ENCODE results near the gene SMAD1.
"Not testable (repeated sequence)": the region's sequence is repeated elsewhere in the genome, so short reads cannot be mapped to it uniquely, and the experiment has no call there.

Gene SMAD1

GRCh38 chr4:145528601-145529000, 46.9 kb downstream of the SMAD1 start:
- H3K4me3 ChIP-seq (ENCODE audit: low read depth in 1 of 2, low read length in 2 of 2): no peak overlapping the region
- no peaks in the 10 kb centered on the region for H3K9me3 ChIP-seq (ENCODE audit: control insufficient read depth in 1 of 2, low read length in 2 of 2)
- peaks cover 0 to 26% of the 10 kb centered on the region in 2 donors for H3K4me1 ChIP-seq (ENCODE audit: control insufficient read depth in 1 of 2, insufficient read depth in 2 of 2, low read length in 2 of 2)
- no peaks in the 10 kb centered on the region for H3K36me3 ChIP-seq (ENCODE audit: control insufficient read depth in 1 of 2, insufficient read depth in 2 of 2, low read length in 2 of 2)
- H3K27me3 ChIP-seq (ENCODE audit: low read depth, low read length): no peaks in the 10 kb centered on the region
- no peak overlapping the region for H3K27ac ChIP-seq (ENCODE audit: low read length)

GRCh38 chr4:145530189-145530588, 48.5 kb downstream of the SMAD1 start:
- Histone ChIP-seq H3K4me1 (ENCODE audit: control insufficient read depth in 1 of 2, insufficient read depth in 2 of 2, low read length in 2 of 2) (peaks cover 0 to 20% of the 10 kb centered on the region in 2 donors), H3K27me3 (ENCODE audit: low read depth, low read length) (no peaks in the 10 kb centered on the region), H3K36me3 (ENCODE audit: control insufficient read depth in 1 of 2, insufficient read depth in 2 of 2, low read length in 2 of 2) (no peaks in the 10 kb centered on the region), H3K27ac (ENCODE audit: low read length) (no peak overlapping the region), H3K4me3 (ENCODE audit: low read depth in 1 of 2, low read length in 2 of 2) (no peak overlapping the region), H3K9me3 (ENCODE audit: control insufficient read depth in 1 of 2, low read length in 2 of 2) (no peaks in the 10 kb centered on the region)

- peaks cover 0 to 18% of the 10 kb centered on the region in 2 donors for H3K4me1 ChIP-seq (ENCODE audit: control insufficient read depth in 1 of 2, insufficient read depth in 2 of 2, low read length in 2 of 2)
- no peaks in the 10 kb centered on the region for H3K36me3 ChIP-seq (ENCODE audit: control insufficient read depth in 1 of 2, insufficient read depth in 2 of 2, low read length in 2 of 2)
- no peaks in the 10 kb centered on the region for H3K9me3 ChIP-seq (ENCODE audit: control insufficient read depth in 1 of 2, low read length in 2 of 2)
- H3K27ac ChIP-seq (ENCODE audit: low read length): no peak overlapping the region
- H3K27me3 ChIP-seq (ENCODE audit: low read depth, low read length): no peaks in the 10 kb centered on the region
- no peak overlapping the region for H3K4me3 ChIP-seq (ENCODE audit: low read depth in 1 of 2, low read length in 2 of 2)
Measured at GRCh38 chr4:145530662-145531061, 49.0 kb downstream of the SMAD1 start.

GRCh38 chr4:145531223-145531622, 49.6 kb downstream of the SMAD1 start:
- Histone ChIP-seq H3K9me3 (ENCODE audit: control insufficient read depth in 1 of 2, low read length in 2 of 2) (no peaks in the 10 kb centered on the region), H3K27ac (ENCODE audit: low read length) (no peak overlapping the region), H3K27me3 (ENCODE audit: low read depth, low read length) (no peaks in the 10 kb centered on the region), H3K4me1 (ENCODE audit: control insufficient read depth in 1 of 2, insufficient read depth in 2 of 2, low read length in 2 of 2) (peaks cover 0 to 13% of the 10 kb centered on the region in 2 donors), H3K36me3 (ENCODE audit: control insufficient read depth in 1 of 2, insufficient read depth in 2 of 2, low read length in 2 of 2) (no peaks in the 10 kb centered on the region), H3K4me3 (ENCODE audit: low read depth in 1 of 2, low read length in 2 of 2) (no peak overlapping the region)

GRCh38 chr4:145531859-145532258, 50.2 kb downstream of the SMAD1 start:
- Histone ChIP-seq H3K9me3 (ENCODE audit: control insufficient read depth in 1 of 2, low read length in 2 of 2) (no peaks in the 10 kb centered on the region), H3K27ac (ENCODE audit: low read length) (no peak overlapping the region), H3K4me3 (ENCODE audit: low read depth in 1 of 2, low read length in 2 of 2) (no peak overlapping the region), H3K27me3 (ENCODE audit: low read depth, low read length) (no peaks in the 10 kb centered on the region), H3K4me1 (ENCODE audit: control insufficient read depth in 1 of 2, insufficient read depth in 2 of 2, low read length in 2 of 2) (peaks cover 0 to 13% of the 10 kb centered on the region in 2 donors), H3K36me3 (ENCODE audit: control insufficient read depth in 1 of 2, insufficient read depth in 2 of 2, low read length in 2 of 2) (no peaks in the 10 kb centered on the region)

DNA sequence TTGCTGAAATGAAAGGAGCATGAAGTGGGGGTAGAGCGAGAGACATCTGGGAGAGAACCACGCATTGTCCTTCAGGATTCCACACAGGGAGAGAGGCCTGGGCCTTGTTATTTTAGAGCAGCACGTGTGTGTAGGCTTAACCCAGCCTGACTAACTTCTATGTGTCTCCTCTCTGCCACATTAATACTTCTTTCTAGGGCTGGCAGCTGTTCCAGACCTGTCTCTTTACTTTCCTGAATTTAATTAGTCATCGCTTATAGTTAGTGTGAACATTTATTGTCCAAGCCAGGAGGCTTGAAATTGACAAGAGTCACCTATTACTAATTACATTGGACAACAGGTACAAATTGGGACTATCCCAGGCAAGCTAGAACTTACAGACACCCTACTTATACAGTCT, 51.3 kb downstream of the SMAD1 start:
- no peak overlapping the region for H3K4me3 ChIP-seq (ENCODE audit: low read depth in 1 of 2, low read length in 2 of 2)
- no peaks in the 10 kb centered on the region for H3K36me3 ChIP-seq (ENCODE audit: control insufficient read depth in 1 of 2, insufficient read depth in 2 of 2, low read length in 2 of 2)
- peaks cover 0 to 13% of the 10 kb centered on the region in 2 donors for H3K4me1 ChIP-seq (ENCODE audit: control insufficient read depth in 1 of 2, insufficient read depth in 2 of 2, low read length in 2 of 2)
- no peaks in the 10 kb centered on the region for H3K9me3 ChIP-seq (ENCODE audit: control insufficient read depth in 1 of 2, low read length in 2 of 2)
- H3K27ac ChIP-seq (ENCODE audit: low read length): no peak overlapping the region
- H3K27me3 ChIP-seq (ENCODE audit: low read depth, low read length): no peaks in the 10 kb centered on the region

DNA sequence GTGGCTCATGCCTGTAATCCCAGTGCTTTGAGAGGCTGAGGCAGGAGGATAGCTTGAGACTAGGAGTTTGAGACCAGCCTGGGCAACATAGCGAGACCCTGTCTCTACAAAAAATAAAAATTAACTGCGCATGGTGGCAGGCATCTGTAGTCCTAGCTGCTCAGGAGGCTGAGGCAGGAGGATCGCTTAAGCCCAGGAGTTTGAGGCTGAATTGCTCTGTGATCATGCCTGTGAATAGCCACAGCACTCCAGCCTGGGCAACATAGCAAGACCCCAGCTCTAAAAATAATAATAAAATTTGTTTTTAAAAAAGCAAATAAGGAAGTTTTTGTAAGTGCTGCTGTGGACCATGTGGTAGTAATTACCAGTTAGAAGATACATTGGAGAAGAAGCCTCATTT, 51.8 kb downstream of the SMAD1 start:
- H3K27me3 ChIP-seq (ENCODE audit: low read depth, low read length); H3K36me3 ChIP-seq (ENCODE audit: control insufficient read depth in 1 of 2, insufficient read depth in 2 of 2, low read length in 2 of 2); H3K4me3 ChIP-seq (ENCODE audit: low read depth in 1 of 2, low read length in 2 of 2); H3K9me3 ChIP-seq (ENCODE audit: control insufficient read depth in 1 of 2, low read length in 2 of 2); H3K27ac ChIP-seq (ENCODE audit: low read length): not testable (repeated sequence)
- peaks cover 0 to 16% of the 10 kb centered on the region in 2 donors for H3K4me1 ChIP-seq (ENCODE audit: control insufficient read depth in 1 of 2, insufficient read depth in 2 of 2, low read length in 2 of 2)

DNA sequence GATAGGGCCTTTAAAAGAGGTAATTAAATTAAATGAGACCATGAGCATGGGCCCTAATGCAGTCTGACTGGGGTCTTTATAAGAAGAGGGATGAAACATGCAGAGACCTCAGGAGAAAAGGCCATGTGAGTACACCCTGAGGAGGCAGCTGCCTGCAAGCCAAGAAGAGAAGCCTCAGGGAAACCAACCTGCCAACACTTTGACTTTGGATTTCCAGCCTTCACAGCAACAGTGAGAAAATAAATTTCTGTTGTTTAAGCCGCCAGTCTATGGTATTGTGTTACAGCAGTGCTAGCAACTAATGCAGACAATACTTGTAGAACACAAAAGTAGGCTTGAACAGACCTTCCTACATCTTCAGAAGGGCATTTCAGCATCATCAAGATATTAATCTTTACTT, 52.3 kb downstream of the SMAD1 start:
- no peak overlapping the region for H3K4me3 ChIP-seq (ENCODE audit: low read depth in 1 of 2, low read length in 2 of 2)
- H3K36me3 ChIP-seq (ENCODE audit: control insufficient read depth in 1 of 2, insufficient read depth in 2 of 2, low read length in 2 of 2): no peaks in the 10 kb centered on the region
- H3K27ac ChIP-seq (ENCODE audit: low read length): no peak overlapping the region
- H3K27me3 ChIP-seq (ENCODE audit: low read depth, low read length): no peaks in the 10 kb centered on the region
- H3K9me3 ChIP-seq (ENCODE audit: control insufficient read depth in 1 of 2, low read length in 2 of 2): no peaks in the 10 kb centered on the region
- peaks cover 0 to 16% of the 10 kb centered on the region in 2 donors for H3K4me1 ChIP-seq (ENCODE audit: control insufficient read depth in 1 of 2, insufficient read depth in 2 of 2, low read length in 2 of 2)

DNA sequence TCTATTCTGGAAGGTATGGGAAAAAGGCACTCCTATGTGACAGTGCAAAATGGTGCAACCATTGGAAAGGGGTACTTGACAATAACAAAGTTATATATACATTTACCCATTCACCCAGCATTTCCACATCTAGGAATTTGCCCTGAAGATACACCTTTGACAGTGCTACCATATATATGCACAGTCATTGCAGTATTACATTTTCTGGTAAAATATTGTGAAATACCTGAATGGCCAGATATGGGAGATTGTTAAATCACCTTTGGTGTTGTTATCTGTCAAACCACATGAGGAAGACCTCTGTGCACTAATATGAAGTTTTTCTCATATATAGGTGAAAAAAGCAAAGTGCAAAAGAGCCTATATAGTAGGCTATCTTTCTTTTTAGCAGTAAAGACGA, 53.5 kb downstream of the SMAD1 start:
- Histone ChIP-seq H3K4me3 (ENCODE audit: low read depth in 1 of 2, low read length in 2 of 2) (no peak overlapping the region), H3K27ac (ENCODE audit: low read length) (no peak overlapping the region), H3K9me3 (ENCODE audit: control insufficient read depth in 1 of 2, low read length in 2 of 2) (no peaks in the 10 kb centered on the region), H3K36me3 (ENCODE audit: control insufficient read depth in 1 of 2, insufficient read depth in 2 of 2, low read length in 2 of 2) (peaks cover 0 to 4% of the 10 kb centered on the region in 2 donors), H3K4me1 (ENCODE audit: control insufficient read depth in 1 of 2, insufficient read depth in 2 of 2, low read length in 2 of 2) (peaks cover 0 to 16% of the 10 kb centered on the region in 2 donors), H3K27me3 (ENCODE audit: low read depth, low read length) (no peaks in the 10 kb centered on the region)

DNA sequence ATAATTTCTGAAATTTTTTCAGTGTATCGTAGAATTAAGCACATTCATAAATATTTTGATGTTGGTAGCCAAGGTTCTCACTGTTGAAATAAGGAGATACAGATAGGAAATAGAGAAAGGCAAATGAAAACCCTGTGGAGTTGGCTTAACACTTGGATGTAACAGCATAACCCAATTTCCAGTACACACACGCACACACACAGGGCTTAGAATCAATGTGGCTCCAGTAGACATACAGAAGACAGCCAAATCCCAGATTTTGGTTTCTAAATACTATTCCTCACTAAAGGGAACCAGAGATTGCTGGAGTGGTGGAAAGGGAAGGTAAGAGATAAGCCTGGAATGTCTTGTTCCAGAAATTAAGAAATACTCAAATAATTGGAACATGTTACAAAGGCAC, 54.4 kb downstream of the SMAD1 start:
- Histone ChIP-seq H3K36me3 (ENCODE audit: control insufficient read depth in 1 of 2, insufficient read depth in 2 of 2, low read length in 2 of 2) (peaks cover 0 to 4% of the 10 kb centered on the region in 2 donors), H3K9me3 (ENCODE audit: control insufficient read depth in 1 of 2, low read length in 2 of 2) (no peaks in the 10 kb centered on the region), H3K27me3 (ENCODE audit: low read depth, low read length) (no peaks in the 10 kb centered on the region), H3K4me3 (ENCODE audit: low read depth in 1 of 2, low read length in 2 of 2) (no peak overlapping the region), H3K27ac (ENCODE audit: low read length) (no peak overlapping the region), H3K4me1 (ENCODE audit: control insufficient read depth in 1 of 2, insufficient read depth in 2 of 2, low read length in 2 of 2) (peaks cover 0 to 16% of the 10 kb centered on the region in 2 donors)

GRCh38 chr4:145538596-145538995, 56.9 kb downstream of the SMAD1 start:
- H3K4me1 ChIP-seq (ENCODE audit: control insufficient read depth in 1 of 2, insufficient read depth in 2 of 2, low read length in 2 of 2): peaks cover 0 to 15% of the 10 kb centered on the region in 2 donors

DNA sequence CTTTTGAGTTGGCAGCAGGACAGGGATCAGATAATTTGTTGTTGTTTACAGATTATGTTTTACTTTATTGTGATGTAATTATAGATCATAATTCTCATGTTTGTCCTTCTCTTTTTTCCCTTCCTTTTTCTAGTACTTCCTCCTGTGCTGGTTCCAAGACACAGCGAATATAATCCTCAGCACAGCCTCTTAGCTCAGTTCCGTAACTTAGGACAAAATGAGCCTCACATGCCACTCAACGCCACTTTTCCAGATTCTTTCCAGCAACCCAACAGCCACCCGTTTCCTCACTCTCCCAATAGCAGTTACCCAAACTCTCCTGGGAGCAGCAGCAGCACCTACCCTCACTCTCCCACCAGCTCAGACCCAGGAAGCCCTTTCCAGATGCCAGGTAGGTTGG, 58.0 kb downstream of the SMAD1 start:
- Histone ChIP-seq H3K4me3 (ENCODE audit: low read depth in 1 of 2, low read length in 2 of 2) (no peak overlapping the region), H3K36me3 (ENCODE audit: control insufficient read depth in 1 of 2, insufficient read depth in 2 of 2, low read length in 2 of 2) (peaks cover 4% of the 10 kb centered on the region in 2 donors), H3K27ac (ENCODE audit: low read length) (no peak overlapping the region), H3K9me3 (ENCODE audit: control insufficient read depth in 1 of 2, low read length in 2 of 2) (no peaks in the 10 kb centered on the region), H3K4me1 (ENCODE audit: control insufficient read depth in 1 of 2, insufficient read depth in 2 of 2, low read length in 2 of 2) (peaks cover 0 to 15% of the 10 kb centered on the region in 2 donors), H3K27me3 (ENCODE audit: low read depth, low read length) (no peaks in the 10 kb centered on the region)

More at GRCh38 chr4:145538596-145538995, 56.9 kb downstream of the SMAD1 start:
- Histone ChIP-seq H3K9me3 (ENCODE audit: control insufficient read depth in 1 of 2, low read length in 2 of 2) (no peaks in the 10 kb centered on the region), H3K27me3 (ENCODE audit: low read depth, low read length) (no peaks in the 10 kb centered on the region), H3K4me3 (ENCODE audit: low read depth in 1 of 2, low read length in 2 of 2) (no peak overlapping the region), H3K27ac (ENCODE audit: low read length) (no peak overlapping the region), H3K36me3 (ENCODE audit: control insufficient read depth in 1 of 2, insufficient read depth in 2 of 2, low read length in 2 of 2) (peaks cover 4% of the 10 kb centered on the region in 2 donors)

Data from muscle layer of duodenum (tissue), 2 donors.